K562 (cell line): ENCODE results near the gene PXK. TPM values are rescaled to one million over a fixed set of nuclear protein-coding genes. Genes with fewer than 3 reads are reported as not detected.

ENCODE experiments used
- ATAC-seq: fragments of 200-7000 bp; cut with Tn5 transposase; 3 replicates; pipeline ENCODE4 v1.9.1; 2020; ENCODE audit warnings: moderate library complexity
- BruUV-seq: library from RNA; stranded (reverse); fragments of 400-500 nt; replicated peaks from 2 replicates; lab custom pipeline; 2021; lab: Mats Ljungman, UMichigan
- CTCF ChIA-PET: fragments of 300-600 bp; formaldehyde crosslinking; extraction: SDS; loops from one replicate; lab custom pipeline; 2021; ENCODE audit warnings: low intra/inter-chr PET ratio; lab: Yijun Ruan, JAX
- POLR2A ChIA-PET: fragments of 300-600, 350-650 bp; sonication (Branson Sonifier 250); formaldehyde crosslinking; extraction: SDS; loops from one replicate; lab custom pipeline; 2021; ENCODE audit warnings: antibody characterized with exemption, inconsistent platforms; lab: Yijun Ruan, JAX
- DNase-seq, 4 experiments: peaks; one replicate each; pipeline versions ENCODE4 v3.0.0 to v3.0.0-alpha.2; 2011 to 2018; ENCODE audit warnings: low spot score in 3 of 4, mixed read lengths in 3 of 4; ENCODE audit errors: extremely low read depth in 1 of 4
- FAIRE-seq: peaks from 2 replicates; lab custom pipeline; 2011; peaks lifted over from hg19 to GRCh38; lab: Jason Lieb, UNC
- H2AFZ ChIP-seq: 2 replicates; pipeline ENCODE4 v1.6.0; 2011; ENCODE audit warnings: low read depth, low read length, control low read depth, inconsistent platforms
- H3K27ac ChIP-seq: fragments of 200-600 bp; 3 replicates; pipeline ENCODE4 v1.8.0; 2011; ENCODE audit warnings: low read depth, mild to moderate bottlenecking, control low read depth, inconsistent platforms, low read length, moderate library complexity, mixed read lengths; ENCODE audit errors: extremely low read depth
- H3K27me3 ChIP-seq, 2 experiments: fragments of 300-600 bp in 1 of 2; 2 replicates in 1 of 2; 3 replicates in 1 of 2; pipeline versions ENCODE4 v1.6.0 to v1.8.0; 2011; ENCODE audit warnings: inconsistent platforms in 2 of 2, low read length in 2 of 2, mild to moderate bottlenecking in 1 of 2, mixed read lengths in 1 of 2, moderate library complexity in 1 of 2; ENCODE audit not compliant: control insufficient read depth in 2 of 2, insufficient read depth in 2 of 2
- H3K36me3 ChIP-seq: fragments of 300-600 bp; 3 replicates; pipeline ENCODE4 v1.8.0; 2011; ENCODE audit warnings: mild to moderate bottlenecking, low read length, inconsistent platforms; ENCODE audit not compliant: control insufficient read depth, insufficient read depth
- H3K4me1 ChIP-seq, 2 experiments: fragments of 200-600 bp in 1 of 2; replicated peaks in 1 of 2; 2 replicates in 1 of 2; 3 replicates in 1 of 2; pipeline versions ENCODE4 v1.5.1 to v1.8.0; 2011; ENCODE audit warnings: inconsistent platforms in 2 of 2, low read length in 2 of 2, mild to moderate bottlenecking in 1 of 2, mixed read lengths in 1 of 2, moderate library complexity in 1 of 2; ENCODE audit not compliant: control insufficient read depth in 2 of 2, insufficient read depth in 2 of 2
- H3K4me2 ChIP-seq: 2 replicates; pipeline ENCODE4 v1.6.1; 2011; ENCODE audit warnings: low read length, control low read depth, inconsistent platforms, mixed read lengths; ENCODE audit not compliant: insufficient read depth
- H3K4me3 ChIP-seq: fragments of 200-600 bp; sonication (generic), shearing (Covaris generic); 2 replicates; pipeline ENCODE4 v1.5.1; 2016; ENCODE audit warnings: control low read depth, inconsistent platforms
- H3K79me2 ChIP-seq: fragments of 200-600 bp; 3 replicates; pipeline ENCODE4 v1.8.0; 2011; ENCODE audit warnings: low read length, inconsistent platforms; ENCODE audit not compliant: control insufficient read depth, insufficient read depth
- H3K9ac ChIP-seq, 2 experiments: 2 replicates each; pipeline versions ENCODE4 v1.6.0 to v1.6.1; 2011; ENCODE audit warnings: low read depth in 2 of 2, low read length in 2 of 2, control low read depth in 1 of 2, inconsistent platforms in 1 of 2, mild to moderate bottlenecking in 1 of 2, mixed read lengths in 1 of 2; ENCODE audit not compliant: insufficient read depth in 1 of 2
- H3K9me1 ChIP-seq: one replicate; pipeline ENCODE4 v1.6.0; 2011; ENCODE audit warnings: inconsistent platforms, mild to moderate bottlenecking, low read length, moderate library complexity; ENCODE audit not compliant: control insufficient read depth, insufficient read depth
- H3K9me3 ChIP-seq: replicated peaks from 2 replicates; pipeline ENCODE4 v1.5.1; 2011; ENCODE audit warnings: low read depth, low read length, inconsistent platforms; ENCODE audit not compliant: control insufficient read depth, insufficient read depth
- H4K20me1 ChIP-seq: replicated peaks from 2 replicates; pipeline ENCODE4 v1.6.1; 2011; ENCODE audit warnings: low read length, inconsistent platforms, mixed read lengths; ENCODE audit not compliant: control insufficient read depth, insufficient read depth
- ARID1B ChIP-seq: fragments of 450-650 bp; IDR thresholded peaks from 2 replicates; pipeline ENCODE4 v1.6.1; 2016; ENCODE audit warnings: antibody characterized with exemption, mild to moderate bottlenecking, inconsistent platforms
- ARID3B ChIP-seq: fragments of 250-450 bp; sonication (Bioruptor Pico); IDR thresholded peaks from 2 replicates; pipeline ENCODE4 v1.4.0; 2020; ENCODE audit warnings: borderline replicate concordance
- ATF2 ChIP-seq: sonication (generic); formaldehyde crosslinking; IDR thresholded peaks from 2 replicates; pipeline ENCODE4 v1.8.1; 2022; ENCODE audit warnings: missing genetic modification reagents
- BCL6 ChIP-seq: fragments of 250-450 bp; sonication (Bioruptor Pico); IDR thresholded peaks from 2 replicates; pipeline ENCODE4 v1.4.0; 2020
- CEBPG ChIP-seq, 3 experiments: fragments of 200-800 bp in 1 of 3; sonication (Bioruptor generic) in 1 of 3; sonication (generic) in 1 of 3; formaldehyde crosslinking in 1 of 3; IDR thresholded peaks in 2 of 3; conservative IDR thresholded peaks in 1 of 3; 2 replicates each; pipeline versions ENCODE4 v1.6.1 to v1.8.0; 2016 to 2022; ENCODE audit warnings: missing compliant biosample characterization in 2 of 3, missing genetic modification characterization in 2 of 3, mild to moderate bottlenecking in 1 of 3, missing genetic modification reagents in 1 of 3
- CREB1 ChIP-seq, 2 experiments: sonication (generic) in 1 of 2; formaldehyde crosslinking in 1 of 2; IDR thresholded peaks; 2 replicates each; pipeline versions ENCODE4 v1.6.1 to v1.8.0; 2012 to 2022; ENCODE audit warnings: inconsistent platforms in 1 of 2, mild to moderate bottlenecking in 1 of 2, missing genetic modification reagents in 1 of 2, moderate library complexity in 1 of 2
- FOXP1 ChIP-seq: sonication (generic); formaldehyde crosslinking; IDR thresholded peaks from 2 replicates; pipeline ENCODE4 v1.8.0; 2022; ENCODE audit warnings: mild to moderate bottlenecking, missing genetic modification reagents
- MTA2 ChIP-seq: fragments of 450-650 bp; IDR thresholded peaks from 2 replicates; pipeline ENCODE4 v1.6.1; 2016; ENCODE audit warnings: low read depth
- MYBL2 ChIP-seq, 2 experiments: fragments of 450-650 bp in 1 of 2; sonication (generic) in 1 of 2; formaldehyde crosslinking in 1 of 2; IDR thresholded peaks; 2 replicates each; pipeline versions ENCODE4 v1.6.1 to v1.8.1; 2017 to 2022; ENCODE audit warnings: borderline replicate concordance in 1 of 2, inconsistent platforms in 1 of 2, low read depth in 1 of 2, mild to moderate bottlenecking in 1 of 2, missing genetic modification reagents in 1 of 2, moderate library complexity in 1 of 2
- SMARCC2 ChIP-seq: fragments of 450-650 bp; IDR thresholded peaks from 2 replicates; pipeline ENCODE4 v1.6.1; 2017; ENCODE audit warnings: antibody characterized with exemption, moderate library complexity, mild to moderate bottlenecking, low read depth
- SREBF1 ChIP-seq: fragments of 150-350 bp; IDR thresholded peaks from 2 replicates; pipeline ENCODE4 v1.6.1; 2014; ENCODE audit warnings: antibody characterized with exemption, low read depth, low read length, borderline replicate concordance
- TAL1 ChIP-seq: fragments of 450-650 bp; IDR thresholded peaks from 2 replicates; pipeline ENCODE4 v1.6.1; 2016; ENCODE audit warnings: mild to moderate bottlenecking
- TRIM24 ChIP-seq, 2 experiments: fragments of 450-650 bp; IDR thresholded peaks; 2 replicates each; pipeline ENCODE4 v1.6.1; 2016
- ZNF165 ChIP-seq: fragments of 250-450 bp; sonication (Bioruptor Pico); IDR thresholded peaks from 2 replicates; pipeline ENCODE4 v1.4.0; 2020; ENCODE audit warnings: borderline replicate concordance
- ZNF398 ChIP-seq: fragments of 250-450 bp; sonication (Bioruptor Pico); IDR thresholded peaks from 2 replicates; pipeline ENCODE4 v1.8.0; 2021; ENCODE audit warnings: moderate library complexity, mild to moderate bottlenecking, inconsistent platforms
- ZNF780A ChIP-seq: fragments of 250-450 bp; sonication (Bioruptor Pico); IDR thresholded peaks from 2 replicates; pipeline ENCODE4 v1.5.0; 2021; ENCODE audit warnings: mild to moderate bottlenecking
- WGBS: fragments of 100-300 bp; shearing (Covaris generic); methylation state at CpG from one replicate; pipeline ENCODE4 v1.1.6; 2016; ENCODE audit warnings: low coverage, mixed read lengths; ENCODE audit not compliant: insufficient coverage; ENCODE audit errors: missing lambda C conversion rate; 5-methylcytosine and 5-hydroxymethylcytosine counted together
- in situ Hi-C: fragments of 300-500 bp; cut with MboI; formaldehyde crosslinking; loops from 4 replicates; pipeline ENCODE4 v1.15.0; 2018; ENCODE audit warnings: inconsistent platforms, mixed read lengths
- intact Hi-C: fragments of 100-400 bp; cut with micrococcal nuclease; formaldehyde crosslinking; loops from 2 replicates; pipeline ENCODE4 v1.14.2; 2022
- polyA plus RNA-seq, 8 experiments: library from polyadenylated mRNA; depleted of rRNA in 4 of 8; stranded (reverse) in 5 of 8; unstranded in 3 of 8; fragments of >200 nt; fragmentation: Nextera tagmentation in 2 of 8; fragmentation: Illumina TruSeq in 1 of 8; extraction: Ambion mirVana in 2 of 8; extraction: Trizol in 1 of 8; gene quantifications; 2 replicates each; pipeline versions ENCODE4 v1.2.1 to v1.2.3, GENCODE V29; 2011 to 2014; ENCODE audit warnings: inconsistent platforms in 1 of 8, missing spikeins in 1 of 8
- total RNA-seq, 7 experiments: library from RNA; depleted of rRNA in 6 of 7; stranded (reverse); fragments of >200 nt in 6 of 7; fragmentation: Illumina TruSeq in 2 of 7; extraction: Trizol in 2 of 7; gene quantifications; 2 replicates each; pipeline versions ENCODE4 v1.2.1 to v1.2.3, GENCODE V29; 2011 to 2021; ENCODE audit warnings: low replicate concordance in 1 of 7

PXK gene
- total and polyA plus RNA-seq, 9 of the 15 experiments (the other 6 are each of a cell fraction or from before 2014, with no cell fraction given) = 3.3 to 19.9 (median 11.3) TPM

- ChIA-PET POLR2A (interaction anchor here (0.9 to 1.3 kb wide), 2 partner anchors 9 to 21 kb away, joined by 3 to 4 read pairs; no protein-coding TSS in a partner anchor), CTCF (interaction anchor here (0.7 kb wide), 1 partner anchor 179 kb away, joined by 4 read pairs; no protein-coding TSS in a partner anchor)
- H3K79me2 ChIP-seq = peaks cover 14% of the 10 kb centered on the region
- in situ Hi-C loops = loop anchor here (5.0 kb wide), 1 partner anchor 83 kb away; no protein-coding TSS in a partner anchor
- no peaks in the 10 kb centered on the region for H3K27me3 ChIP-seq
- no peaks in the 10 kb centered on the region for H4K20me1 ChIP-seq
- H3K9me3 ChIP-seq = no peaks in the 10 kb centered on the region
- ATAC-seq (peak; percentile 40), FAIRE-seq (peak; percentile 46), DNase-seq (peak in 2 of 4 experiments; percentile 31 to 66)
- intact Hi-C loops = no loop called here
- no peaks in the 10 kb centered on the region for H3K9me1 ChIP-seq
- peaks cover 16 to 17% of the 10 kb centered on the region in 2 experiments; a peak in 4 of 5 replicates for H3K4me1 ChIP-seq
- WGBS = 10% methylated on average over 8 of the region's 8 CpGs
- H3K4me3 ChIP-seq = no peak overlapping the region
- no TSS peak for BruUV-seq
- peak overlapping the region; percentile 37; the same call in 1 of the 3 replicates for H3K27ac ChIP-seq
- no peaks in the 10 kb centered on the region for H3K36me3 ChIP-seq
- H2AFZ ChIP-seq = peak overlapping the region; percentile 34
- H3K9ac ChIP-seq = no peak overlapping the region
- H3K4me2 ChIP-seq = no peak overlapping the region
- TF ChIP-seq ZNF780A (no peak), TRIM24 (IDR thresholded peaks at IDR 0.05) (no peak), CREB1 (IDR thresholded peaks at IDR 0.05) (no peak), CREB1 (CRISPR knock-in tag; IDR thresholded peaks at IDR 0.05) (no peak), ZNF398 (CRISPR knock-in tag) (no peak), TAL1 (peak; percentile 69; the same call in 1 of the 2 replicates), ZNF165 (no peak), SMARCC2 (peak; percentile 65; the same call in 1 of the 2 replicates), MYBL2 (IDR thresholded peaks at IDR 0.05; ENCODE audit: low read depth) (no peak), MYBL2 (CRISPR knock-in tag; IDR thresholded peaks at IDR 0.05; ENCODE audit: borderline replicate concordance) (no peak), MTA2 (peak; percentile 36), BCL6 (no peak), ARID3B (CRISPR knock-in tag) (no peak), ATF2 (CRISPR knock-in tag) (no peak), SREBF1 (no peak), CEBPG (CRISPR knock-in tag; IDR thresholded peaks at IDR 0.05) (no peak), CEBPG (tag; conservative IDR thresholded peaks at IDR 0.05 in 1 of 2, IDR thresholded peaks at IDR 0.05 in 1 of 2) (no peak), ARID1B (peak; percentile 82), FOXP1 (CRISPR knock-in tag) (no peak)
These were observed 3.4 kb upstream of the PXK start for GRCh38 chr3:58329150-58329921.
